Measurements from ENCODE around the gene KRTAP10-4.

DNA sequence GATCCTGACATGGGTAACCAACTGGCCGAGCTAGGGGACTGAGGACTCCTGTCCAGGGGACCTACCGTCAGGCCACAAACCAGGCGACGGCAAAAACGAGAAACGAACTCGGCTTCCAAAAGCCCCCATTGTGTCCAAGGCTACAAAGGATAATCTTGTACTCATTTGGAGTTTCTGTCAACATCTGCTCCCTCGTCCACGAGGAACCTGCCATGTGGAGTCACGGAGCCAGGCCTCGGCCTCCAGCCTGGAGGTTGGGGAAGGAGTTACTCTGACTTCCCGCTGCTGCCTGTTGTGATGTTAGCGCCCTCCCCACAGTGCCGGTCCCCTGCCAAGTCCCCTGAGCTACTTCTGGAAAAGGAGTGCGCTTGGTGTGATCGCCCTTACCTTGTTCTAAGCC is 40.8 kb upstream of the KRTAP10-4 start:
- TF ChIP-seq POLR2AphosphoS5 (IDR thresholded peaks at IDR 0.05): no peak
- TF ChIP-seq, protein P1, sequence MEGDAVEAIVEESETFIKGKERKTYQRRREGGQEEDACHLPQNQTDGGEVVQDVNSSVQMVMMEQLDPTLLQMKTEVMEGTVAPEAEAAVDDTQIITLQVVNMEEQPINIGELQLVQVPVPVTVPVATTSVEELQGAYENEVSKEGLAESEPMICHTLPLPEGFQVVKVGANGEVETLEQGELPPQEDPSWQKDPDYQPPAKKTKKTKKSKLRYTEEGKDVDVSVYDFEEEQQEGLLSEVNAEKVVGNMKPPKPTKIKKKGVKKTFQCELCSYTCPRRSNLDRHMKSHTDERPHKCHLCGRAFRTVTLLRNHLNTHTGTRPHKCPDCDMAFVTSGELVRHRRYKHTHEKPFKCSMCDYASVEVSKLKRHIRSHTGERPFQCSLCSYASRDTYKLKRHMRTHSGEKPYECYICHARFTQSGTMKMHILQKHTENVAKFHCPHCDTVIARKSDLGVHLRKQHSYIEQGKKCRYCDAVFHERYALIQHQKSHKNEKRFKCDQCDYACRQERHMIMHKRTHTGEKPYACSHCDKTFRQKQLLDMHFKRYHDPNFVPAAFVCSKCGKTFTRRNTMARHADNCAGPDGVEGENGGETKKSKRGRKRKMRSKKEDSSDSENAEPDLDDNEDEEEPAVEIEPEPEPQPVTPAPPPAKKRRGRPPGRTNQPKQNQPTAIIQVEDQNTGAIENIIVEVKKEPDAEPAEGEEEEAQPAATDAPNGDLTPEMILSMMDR (IDR thresholded peaks at IDR 0.05): no peak
- no peak for TF ChIP-seq POLR2A (IDR thresholded peaks at IDR 0.05)
- TF ChIP-seq EP300 (IDR thresholded peaks at IDR 0.05): no peak
